Limb (tissue), 2 donors: ENCODE results near the gene TMEM80.
"Not testable (repeated sequence)": the region's sequence is repeated elsewhere in the genome, so short reads cannot be mapped to it uniquely, and the experiment has no call there.

Experiments
- DNase-seq, 2 donors: peaks; one replicate each; pipeline ENCODE4 v3.0.0-alpha.2; 2016; ENCODE audit errors: extremely low spot score in 2 of 2

Gene TMEM80

DNA sequence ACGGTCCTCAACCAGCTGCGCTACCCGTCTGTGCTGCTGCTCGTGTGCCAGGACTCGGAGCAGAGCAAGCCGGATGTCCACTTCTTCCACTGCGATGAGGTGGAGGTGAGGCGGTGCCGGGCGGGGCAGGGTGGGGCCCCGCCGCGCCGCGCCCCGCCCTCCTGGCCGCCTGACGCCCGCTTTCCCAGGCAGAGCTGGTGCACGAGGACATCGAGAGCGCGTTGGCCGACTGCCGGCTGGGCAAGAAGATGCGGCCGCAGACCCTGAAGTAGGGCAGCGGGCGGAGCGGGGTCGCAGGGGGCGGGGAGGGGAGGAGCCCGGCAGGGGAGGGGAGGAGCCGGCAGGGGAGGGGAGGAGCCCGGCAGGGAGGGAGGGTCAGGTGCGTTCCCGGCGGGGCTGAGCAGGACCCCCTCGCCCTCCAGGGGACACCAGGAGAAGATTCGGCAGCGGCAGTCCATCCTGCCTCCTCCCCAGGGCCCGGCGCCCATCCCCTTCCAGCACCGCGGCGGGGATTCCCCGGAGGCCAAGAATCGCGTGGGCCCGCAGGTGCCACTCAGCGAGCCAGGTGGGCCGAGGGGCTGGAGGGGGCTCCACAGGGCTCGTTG, 25.1 kb downstream of the TMEM80 start:
- peak in 1 of 2 donors; percentile 71 for DNase-seq

DNA sequence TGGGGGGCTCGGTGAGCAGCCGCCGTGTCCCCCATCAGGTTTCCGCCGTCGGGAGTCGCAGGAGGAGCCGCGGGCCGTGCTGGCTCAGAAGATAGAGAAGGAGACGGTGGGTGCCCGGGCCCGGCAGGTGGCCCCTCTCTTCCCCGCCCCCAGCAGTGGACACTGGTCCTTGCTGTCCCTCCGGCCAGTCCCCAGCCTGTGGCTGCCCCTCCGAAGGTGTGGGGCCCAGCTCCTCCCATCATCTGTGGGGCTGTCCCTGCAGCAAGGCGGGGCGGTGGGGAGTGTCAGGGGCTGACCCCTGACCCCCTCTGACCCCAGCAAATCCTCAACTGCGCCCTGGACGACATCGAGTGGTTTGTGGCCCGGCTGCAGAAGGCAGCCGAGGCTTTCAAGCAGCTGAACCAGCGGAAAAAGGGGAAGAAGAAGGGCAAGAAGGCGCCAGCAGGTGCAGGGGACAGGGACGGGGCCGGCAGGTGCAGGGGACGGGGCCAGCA, 25.7 kb downstream of the TMEM80 start:
- peak in 1 of 2 donors; percentile 28 for DNase-seq

DNA sequence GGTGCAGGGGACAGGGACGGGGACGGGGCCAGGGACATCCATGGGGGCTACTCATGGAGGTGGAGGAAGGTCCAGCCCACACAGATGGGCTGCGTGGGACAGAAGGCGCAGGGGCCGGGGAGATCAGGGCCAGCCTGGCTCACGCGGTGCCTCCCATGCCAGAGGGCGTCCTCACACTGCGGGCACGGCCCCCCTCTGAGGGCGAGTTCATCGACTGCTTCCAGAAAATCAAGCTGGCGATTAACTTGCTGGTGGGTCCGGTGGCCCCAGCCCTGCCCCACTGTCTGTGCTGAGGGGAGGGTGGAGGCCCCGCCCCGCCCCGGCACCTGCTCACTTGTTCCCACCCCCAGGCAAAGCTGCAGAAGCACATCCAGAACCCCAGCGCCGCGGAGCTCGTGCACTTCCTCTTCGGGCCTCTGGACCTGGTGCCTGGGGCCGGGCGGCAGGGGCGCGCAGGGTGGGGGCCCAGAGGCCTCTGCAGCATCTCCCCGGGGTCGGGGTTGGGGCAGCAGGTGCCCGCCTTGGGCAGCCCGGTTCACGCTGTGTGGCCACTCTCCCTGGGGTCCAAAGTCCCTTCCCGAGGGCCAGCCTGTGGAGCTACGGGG, 26.2 kb downstream of the TMEM80 start:
- DNase-seq: peak in 1 of 2 donors; percentile 35

DNA sequence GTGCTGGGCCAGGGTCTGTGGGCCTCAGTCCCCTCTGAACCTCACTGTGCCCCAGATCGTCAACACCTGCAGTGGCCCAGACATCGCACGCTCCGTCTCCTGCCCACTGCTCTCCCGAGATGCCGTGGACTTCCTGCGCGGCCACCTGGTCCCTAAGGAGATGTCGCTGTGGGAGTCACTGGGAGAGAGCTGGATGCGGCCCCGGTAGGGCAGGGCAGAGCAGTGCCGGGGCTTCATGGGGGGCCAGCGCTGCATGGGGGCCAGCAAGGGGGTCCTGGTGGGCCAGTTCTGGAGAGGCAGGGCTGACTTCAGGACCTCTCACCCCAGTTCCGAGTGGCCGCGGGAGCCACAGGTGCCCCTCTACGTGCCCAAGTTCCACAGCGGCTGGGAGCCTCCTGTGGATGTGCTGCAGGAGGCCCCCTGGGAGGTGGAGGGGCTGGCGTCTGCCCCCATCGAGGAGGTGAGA, 26.8 kb downstream of the TMEM80 start:
- peak in 1 of 2 donors; percentile 28 for DNase-seq

DNA sequence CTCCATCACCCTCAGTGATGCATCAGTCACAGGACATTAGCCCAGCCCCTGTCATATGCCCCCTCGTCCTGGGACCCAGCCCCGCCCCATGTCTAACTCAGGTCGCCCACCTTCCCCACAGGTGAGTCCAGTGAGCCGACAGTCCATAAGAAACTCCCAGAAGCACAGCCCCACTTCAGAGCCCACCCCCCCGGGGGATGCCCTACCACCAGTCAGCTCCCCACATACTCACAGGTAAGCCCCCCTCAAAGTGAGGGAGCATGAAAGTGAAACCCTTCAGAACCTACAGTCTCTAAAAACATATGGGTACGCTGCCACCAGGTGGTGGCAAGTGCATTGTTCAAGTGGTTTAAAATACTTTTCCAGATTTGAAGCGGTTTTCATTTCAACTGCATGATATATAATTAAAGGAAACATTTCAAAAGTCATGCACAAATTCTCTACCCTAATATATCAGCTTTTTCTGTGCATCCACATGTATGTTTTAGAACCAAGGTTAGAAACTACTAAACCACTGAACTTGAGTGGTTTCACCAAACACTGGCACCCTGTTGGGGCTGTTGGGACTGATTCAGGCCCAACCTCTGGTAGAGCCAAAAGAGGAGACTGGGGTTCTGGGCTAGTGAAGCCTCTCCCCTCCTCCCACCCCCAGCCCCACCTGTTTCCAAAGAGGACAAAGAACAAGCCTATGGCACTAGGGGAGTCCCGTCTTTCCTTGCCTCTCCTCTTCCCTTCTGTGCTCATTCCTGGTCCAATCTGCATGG, 27.7 kb downstream of the TMEM80 start:
- peak in 1 of 2 donors; percentile 36 for DNase-seq

DNA sequence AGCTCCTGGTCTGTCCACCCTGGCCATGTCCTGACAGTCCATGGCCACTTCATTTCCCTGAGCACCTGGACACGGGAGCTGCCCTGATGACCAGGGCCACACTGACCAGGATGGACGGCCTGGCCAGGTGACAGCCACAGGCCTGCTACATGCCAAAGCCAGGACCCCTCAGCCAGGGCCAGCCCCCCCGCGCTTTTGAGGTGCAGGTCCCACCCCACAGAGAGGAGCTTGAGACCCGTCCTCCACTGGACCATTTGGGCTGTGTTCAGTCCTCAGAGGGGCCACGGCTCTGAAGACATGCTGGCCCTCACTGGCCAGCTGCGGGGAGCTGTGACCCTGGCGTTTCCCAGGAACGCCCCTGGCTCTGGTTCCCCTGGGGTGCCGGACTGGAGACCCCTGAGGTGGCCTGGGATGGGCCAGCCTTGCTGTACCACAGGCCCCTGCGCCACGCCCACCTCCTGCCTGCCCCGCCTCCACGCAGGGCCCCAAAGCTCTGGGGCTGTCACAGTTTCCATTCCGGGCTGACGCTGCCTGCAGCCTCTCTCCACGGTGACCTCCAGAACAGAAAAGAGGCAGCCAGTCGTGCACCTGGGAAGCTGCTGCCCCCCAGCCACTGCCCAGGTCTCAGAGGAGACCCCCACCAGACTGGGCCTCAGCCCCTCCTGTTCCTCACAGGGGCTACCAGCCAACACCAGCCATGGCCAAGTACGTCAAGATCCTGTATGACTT, 28.6 kb downstream of the TMEM80 start:
- DNase-seq: peak in 1 of 2 donors; percentile 45

DNA sequence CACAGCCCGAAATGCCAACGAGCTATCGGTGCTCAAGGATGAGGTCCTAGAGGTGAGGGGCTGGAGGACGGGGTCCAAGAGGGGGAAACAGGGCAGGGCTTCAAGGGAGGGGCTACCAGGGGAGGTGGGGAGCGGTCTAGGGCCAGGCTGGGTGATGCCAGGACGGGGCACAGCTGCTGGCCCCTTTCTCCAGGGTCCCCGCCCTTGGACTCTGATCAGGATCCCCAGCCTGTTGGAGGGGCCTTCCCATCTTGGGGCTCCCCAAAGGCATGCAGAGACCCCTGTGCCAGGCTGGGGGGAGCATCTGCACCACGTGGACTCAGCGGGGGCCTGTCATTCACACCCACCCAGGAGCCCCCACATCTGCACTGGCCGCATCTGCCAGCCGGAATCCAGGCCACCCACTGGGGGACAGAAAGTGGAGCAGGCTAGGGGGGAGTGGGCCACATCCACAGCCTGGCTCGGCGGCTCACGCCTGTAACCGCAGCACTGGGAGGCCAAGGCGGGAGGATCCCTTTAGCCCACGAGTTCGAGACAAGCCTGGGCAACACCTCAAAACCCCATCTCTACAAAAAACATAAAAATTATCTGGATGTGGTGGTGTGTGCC, 29.3 kb downstream of the TMEM80 start:
- peak in 1 of 2 donors; percentile 30 for DNase-seq

DNA sequence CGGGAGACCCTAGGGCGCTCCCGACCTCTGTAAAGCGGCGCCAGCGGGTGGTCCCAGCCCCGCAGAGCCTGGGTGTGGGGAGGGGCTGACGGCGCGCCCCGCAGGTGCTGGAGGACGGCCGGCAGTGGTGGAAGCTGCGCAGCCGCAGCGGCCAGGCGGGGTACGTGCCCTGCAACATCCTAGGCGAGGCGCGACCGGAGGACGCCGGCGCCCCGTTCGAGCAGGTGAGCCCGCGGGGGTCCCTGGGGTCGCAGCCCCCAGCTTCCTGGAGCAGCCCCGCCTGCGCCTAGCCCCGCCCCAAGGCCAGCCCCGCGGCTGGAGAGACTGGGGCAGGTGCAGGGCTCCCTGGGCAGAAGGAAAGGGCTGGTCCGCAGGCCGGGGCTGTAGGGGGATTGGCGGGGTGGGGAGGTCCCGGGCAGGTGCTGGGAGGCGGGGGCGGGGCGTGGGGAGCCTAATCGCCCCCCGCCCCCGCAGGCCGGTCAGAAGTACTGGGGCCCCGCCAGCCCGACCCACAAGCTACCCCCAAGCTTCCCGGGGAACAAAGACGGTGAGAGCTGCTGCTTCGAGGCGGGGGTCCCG, 30.1 kb downstream of the TMEM80 start:
- peak in 1 of 2 donors; percentile 50 for DNase-seq

DNA sequence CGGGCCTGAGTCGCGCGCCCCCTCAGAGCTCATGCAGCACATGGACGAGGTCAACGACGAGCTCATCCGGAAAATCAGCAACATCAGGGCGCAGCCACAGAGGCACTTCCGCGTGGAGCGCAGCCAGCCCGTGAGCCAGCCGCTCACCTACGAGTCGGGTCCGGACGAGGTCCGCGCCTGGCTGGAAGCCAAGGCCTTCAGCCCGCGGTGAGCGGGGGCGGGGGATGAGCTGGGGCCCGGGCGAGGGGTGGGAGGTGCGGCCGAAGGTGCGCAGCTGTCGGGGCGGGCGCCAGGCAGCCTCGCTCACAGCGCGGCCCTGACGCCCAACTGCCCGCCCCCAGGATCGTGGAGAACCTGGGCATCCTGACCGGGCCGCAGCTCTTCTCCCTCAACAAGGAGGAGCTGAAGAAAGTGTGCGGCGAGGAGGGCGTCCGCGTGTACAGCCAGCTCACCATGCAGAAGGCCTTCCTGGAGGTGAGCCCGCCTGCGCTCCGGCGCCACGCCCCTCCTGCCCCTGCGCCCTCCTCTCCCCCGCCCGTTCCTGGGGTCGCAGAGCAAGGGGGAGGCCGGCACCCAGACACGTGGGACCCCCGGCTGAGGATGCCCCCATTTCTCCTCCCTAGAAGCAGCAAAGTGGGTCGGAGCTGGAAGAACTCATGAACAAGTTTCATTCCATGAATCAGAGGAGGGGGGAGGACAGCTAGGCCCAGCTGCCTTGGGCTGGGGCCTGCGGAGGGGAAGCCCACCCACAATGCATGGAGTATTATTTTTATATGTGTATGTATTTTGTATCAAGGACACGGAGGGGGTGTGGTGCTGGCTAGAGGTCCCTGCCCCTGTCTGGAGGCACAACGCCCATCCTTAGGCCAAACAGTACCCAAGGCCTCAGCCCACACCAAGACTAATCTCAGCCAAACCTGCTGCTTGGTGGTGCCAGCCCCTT, 30.9 kb downstream of the TMEM80 start:
- peak in 1 of 2 donors; percentile 70 for DNase-seq

DNA sequence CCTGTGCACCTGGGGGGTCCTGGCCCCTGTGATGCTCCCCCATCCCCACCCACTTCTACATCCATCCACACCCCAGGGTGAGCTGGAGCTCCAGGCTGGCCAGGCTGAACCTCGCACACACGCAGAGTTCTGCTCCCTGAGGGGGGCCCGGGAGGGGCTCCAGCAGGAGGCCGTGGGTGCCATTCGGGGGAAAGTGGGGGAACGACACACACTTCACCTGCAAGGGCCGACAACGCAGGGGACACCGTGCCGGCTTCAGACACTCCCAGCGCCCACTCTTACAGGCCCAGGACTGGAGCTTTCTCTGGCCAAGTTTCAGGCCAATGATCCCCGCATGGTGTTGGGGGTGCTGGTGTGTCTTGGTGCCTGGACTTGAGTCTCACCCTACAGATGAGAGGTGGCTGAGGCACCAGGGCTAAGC, 31.7 kb downstream of the TMEM80 start:
- peak in 1 of 2 donors; percentile 34 for DNase-seq

DNA sequence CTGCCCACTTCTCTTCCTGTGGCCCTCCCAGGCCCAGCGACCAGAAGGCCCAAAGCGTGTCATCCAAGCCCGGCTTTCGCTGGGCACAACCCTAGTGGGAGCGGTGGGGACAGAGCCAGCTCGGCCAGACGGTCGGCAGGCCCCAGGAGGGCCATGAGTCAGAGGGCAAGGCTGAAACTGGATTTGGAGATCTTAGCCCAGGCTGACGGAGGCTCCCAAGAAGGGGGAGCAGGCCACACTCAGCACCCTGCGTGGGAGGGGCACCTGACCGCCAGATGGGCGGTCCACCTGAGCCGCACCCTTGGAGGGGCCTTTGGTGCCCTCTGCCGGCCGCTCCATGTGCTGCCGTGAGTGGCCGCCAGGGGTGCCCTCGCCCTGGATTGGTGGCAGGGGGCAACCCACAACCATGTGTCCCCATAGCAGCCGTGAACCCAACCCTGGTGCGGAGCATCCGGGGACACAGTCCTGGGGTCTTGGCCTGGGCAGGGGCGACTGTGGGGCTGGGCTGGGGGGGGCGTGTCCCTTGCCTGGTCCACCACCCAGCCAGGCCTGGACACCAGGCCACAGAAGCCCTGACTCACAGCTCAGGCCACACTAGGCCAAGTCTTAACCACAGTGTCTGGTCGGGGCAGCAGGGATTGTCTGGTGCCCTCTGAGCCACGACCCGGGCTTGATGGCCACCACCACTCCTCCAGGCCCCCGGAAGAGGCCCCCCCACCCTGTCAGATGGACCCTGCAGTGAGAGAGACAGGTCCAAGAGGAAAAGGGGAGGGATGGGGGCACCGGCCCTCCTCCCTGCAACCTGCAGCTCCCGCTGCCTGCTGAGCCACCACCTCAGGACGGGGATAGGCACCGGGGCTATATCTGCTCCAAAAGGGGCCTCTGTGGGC, 32.5 kb downstream of the TMEM80 start:
- DNase-seq: peak in 1 of 2 donors; percentile 85

DNA sequence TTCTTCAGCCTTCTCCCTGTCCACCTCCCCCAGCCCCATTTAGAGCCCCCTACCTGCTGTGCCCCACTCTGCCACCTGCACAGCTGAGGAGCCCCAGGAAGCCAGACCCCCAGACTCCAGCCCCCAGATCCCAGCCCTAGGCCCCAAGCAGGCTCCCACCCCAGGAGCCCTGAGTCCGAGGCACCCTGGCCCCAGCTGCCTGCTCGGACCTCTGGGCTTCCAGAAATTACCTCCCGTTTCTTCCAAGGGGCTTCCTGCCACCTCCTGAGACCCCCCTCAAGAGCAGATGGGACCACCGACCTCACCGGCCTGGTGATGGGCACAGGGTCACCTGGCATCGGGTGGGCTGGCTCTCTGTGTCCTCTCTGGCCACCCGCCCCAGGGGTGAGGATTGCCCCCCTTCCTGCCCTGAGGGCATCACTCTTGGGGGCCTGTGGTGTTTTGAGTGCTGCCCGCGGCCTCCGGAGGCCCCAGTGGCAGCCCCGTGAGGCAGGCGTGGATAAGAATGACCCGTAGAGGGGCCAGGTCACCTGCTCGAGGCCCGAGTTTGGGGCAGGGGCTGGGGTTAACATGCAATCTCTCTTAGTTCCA, 33.4 kb downstream of the TMEM80 start:
- no peak for DNase-seq

DNA sequence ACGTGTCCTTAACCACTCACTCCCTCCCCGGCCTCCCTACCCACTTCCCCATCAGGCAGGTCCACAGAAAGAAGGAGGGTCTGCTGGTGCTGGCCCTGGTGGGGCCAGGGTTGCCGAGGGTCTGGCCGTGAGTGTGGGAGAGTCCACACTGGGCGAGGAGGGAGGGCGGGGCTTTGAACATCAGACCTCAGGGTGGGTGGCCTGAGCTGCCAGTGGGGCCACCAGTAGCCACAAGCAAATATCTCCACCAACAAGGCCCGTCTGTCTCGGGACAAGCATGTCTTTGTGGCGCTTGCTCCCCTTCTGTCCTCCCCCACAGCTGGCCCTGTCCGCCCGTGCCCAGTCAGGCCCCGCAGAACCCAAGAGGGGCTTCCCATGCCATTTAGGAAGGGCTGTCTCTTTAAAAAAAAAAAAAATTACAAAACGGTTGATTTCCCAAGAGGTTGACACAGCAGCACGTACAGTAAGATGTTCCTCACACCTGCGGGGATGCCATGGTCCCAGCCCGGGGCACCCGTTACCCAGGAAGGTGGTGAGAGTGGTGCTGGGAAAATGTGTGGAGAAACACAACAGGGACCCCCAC, 34.0 kb downstream of the TMEM80 start:
- peak in 1 of 2 donors; percentile 52 for DNase-seq

DNA sequence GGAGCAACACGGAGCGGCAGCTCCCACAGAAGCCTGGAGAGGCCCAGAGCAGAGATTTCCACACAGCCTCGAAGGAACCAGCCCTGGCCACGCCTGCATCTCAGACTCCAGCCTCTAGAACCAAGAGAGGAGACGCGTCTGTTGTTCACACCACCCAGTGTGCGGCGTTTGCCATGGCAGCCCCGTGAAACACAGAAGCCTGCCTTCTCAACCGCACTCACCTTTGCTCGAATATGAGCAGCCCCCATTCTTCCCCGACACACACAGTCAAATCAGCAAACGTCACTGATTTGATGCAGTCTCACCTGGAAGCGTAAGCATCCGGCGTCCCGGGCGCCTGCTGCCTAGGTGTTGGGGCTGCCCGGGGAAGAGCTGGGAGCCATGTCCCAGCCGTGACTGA, 37.5 kb downstream of the TMEM80 start:
- no peak for DNase-seq

DNA sequence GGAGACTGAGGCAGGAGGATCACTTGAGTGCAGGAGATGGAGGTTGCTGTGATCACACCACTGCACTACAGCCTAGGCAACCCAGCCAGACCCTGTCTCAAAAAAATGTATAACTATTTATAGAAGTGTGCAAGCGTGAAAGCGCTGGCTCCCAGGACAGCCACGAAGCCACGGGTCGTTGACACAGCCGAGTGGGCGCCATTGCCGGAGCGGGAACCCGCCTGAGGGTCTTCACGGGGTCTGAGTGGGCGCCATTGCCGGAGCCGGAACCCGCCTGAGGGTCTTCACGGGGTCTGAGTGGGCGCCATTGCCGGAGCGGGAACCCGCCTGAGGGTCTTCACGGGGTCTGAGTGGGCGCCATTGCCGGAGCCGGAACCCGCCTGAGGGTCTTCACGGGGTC, 38.9 kb downstream of the TMEM80 start:
- not testable (repeated sequence) for DNase-seq

DNA sequence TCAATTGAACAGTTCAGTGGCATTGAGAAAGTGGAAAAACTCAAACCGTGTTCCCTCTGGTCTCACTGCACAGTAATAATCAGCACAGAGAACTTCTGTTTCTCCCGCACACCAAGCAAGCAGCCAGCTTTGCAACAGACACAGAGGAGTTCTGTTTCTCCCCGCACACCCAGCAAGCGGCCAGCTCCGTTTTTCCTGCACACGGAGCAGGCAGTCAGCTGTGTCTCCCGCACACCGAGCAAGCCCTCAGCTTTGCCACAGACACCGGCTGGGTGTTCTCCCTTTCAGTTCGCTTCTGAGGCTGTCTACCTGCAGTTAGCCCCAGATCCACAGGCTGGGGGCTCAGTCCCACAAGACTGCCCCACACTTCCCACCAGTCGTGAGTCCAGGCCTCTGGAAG, 41.8 kb downstream of the TMEM80 start:
- DNase-seq: no peak

DNA sequence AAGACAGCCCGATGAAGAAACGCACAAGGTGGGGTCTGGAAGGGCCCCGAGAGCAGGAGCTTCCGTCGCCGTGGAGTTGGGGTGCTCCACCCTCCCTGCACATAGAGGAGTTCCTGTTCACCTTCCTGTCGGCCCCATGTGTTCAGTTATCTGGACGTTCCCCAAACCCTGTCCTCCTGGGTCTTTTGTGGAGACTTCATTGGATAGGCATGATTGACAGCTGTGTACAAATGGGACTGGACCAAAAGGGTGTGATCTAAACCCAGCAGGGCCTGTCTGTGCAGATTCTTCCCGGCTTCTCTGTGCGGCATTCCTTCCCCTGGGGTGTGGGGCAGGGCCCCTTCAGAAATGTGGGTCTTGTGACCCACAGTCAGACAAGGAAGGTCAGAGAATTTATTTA, 42.3 kb downstream of the TMEM80 start:
- DNase-seq: not testable (repeated sequence)

DNA sequence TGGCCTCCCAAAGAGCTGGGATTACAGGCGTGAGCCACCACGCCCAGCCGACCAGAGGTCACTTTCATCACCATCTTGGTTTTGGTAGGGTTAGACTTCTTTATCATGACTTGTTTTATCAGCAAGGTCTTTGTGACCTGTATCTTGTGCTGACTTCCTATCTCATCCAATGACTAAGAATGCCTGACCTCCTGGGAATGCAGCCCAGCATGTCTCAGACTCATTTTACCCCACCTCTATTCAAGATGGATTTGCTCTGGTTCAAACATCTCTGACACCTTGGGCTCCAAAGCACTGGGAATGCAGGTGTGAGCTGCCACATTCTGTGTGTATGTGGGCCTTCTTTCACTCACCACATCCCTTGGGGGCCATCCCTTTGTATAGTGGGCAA, 46.5 kb downstream of the TMEM80 start:
- DNase-seq: no peak
